CD4-positive, alpha-beta T cell treated with Interleukin-10 for 1 hour (primary cell): ENCODE results near the gene NTMT1.
"Not testable (repeated sequence)": the region's sequence is repeated elsewhere in the genome, so short reads cannot be mapped to it uniquely, and the experiment has no call there.

Source experiments
- DNase-seq: peaks from one replicate; pipeline ENCODE4 v3.0.0-alpha.2; 2020

NTMT1 gene

DNA sequence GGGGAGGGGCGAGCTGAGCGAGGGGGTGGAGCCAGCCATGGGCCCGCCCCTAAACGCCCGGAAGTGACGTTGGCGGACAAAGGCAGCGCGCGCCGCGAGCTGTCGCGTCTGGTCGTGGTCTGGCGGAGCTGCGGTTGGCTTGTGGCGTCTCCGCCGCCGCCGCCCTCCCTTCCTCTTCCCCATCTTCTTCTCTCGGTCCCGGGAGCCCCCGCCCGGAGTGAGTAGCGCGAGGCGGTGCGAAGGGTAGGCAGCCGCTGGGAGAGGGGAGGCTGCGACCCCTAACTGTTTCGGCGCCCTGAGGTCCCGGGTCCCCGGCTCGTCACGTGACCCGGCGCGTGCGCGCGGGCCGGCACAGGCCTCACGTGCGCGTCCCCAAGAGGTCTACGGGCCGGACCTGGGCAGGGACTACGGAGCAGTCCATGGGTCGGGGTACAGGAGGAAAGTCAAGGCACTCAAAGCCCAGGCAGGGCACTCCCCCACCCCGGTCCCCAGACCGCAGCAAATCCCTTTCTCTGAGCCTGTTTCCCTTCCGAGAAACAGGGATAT, at the start of gene NTMT1:
TSS of gene NTMT1 (plus strand) at position 85 of the 546 bp plus-strand sequence. CDS start 6,541 bp downstream, outside the sequence.
- peak; percentile 93 for DNase-seq

DNA sequence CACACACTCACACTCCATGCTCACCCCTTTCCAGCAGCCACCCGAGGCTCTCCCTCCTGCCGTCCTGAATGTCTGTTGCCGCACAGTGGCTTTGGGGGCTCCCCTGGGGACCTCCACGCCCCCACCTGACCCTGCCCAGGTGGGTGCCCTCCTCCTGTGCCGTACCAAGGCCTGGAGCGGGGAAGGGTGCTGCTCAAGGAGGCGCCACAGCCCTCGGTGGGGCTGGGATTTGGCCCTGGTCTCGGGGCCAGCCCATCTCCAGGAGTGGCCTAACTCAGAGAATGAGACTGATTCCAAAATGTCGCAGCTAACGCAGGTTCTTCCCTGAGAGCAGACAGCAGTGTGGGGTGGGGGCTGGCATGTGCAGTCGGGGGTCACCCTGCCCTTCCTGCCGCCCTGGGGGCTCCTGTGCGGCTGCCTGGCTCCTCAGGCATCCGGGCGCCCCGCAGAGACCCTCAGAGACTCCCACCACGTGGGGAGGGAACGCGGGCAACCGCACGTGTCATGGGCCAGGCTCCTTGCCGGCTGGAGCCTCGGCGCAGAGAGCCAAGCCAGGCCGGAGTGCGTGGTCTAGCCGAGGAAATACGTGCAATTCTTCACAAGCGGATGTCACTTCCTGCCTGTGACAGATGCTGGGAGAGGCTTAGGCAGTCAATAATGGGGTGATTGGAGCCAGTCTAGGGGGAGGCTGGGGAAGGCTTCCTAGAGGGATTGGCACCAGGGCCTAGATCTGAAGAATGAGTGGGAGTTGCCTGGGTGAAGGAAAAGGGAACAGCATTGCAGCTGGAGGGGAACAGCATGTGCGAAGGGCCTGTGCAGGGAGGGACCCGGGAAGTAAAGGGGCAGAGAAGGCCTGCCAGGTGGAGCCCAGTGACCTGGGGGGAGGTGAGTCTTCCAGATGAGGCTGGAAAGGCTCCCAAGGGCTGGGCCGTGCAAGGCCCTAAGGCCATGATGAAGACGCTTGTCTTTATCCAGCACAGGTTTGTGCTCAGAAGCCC, 49.1 kb upstream of the NTMT1 start:
- no peak for DNase-seq

DNA sequence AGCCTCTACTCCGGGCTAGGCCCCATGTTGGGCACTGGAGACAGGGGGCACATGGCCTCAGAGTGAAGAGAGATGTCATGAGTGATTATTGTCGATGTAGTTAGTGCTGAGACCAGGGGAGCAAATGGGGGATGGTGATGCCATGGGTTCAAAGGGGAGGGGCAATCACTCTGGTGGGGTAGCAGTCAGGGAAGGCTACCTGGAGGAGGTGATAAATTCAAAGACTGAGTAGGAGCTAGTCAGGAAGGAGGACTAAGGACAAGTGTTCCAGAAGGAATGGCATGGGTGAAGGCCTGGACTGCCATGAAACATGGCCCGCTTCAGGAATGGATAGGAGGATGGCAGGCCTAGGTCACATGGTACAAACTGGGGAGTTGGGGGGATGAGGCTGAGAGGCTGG, 46.7 kb upstream of the NTMT1 start:
- DNase-seq: no peak

DNA sequence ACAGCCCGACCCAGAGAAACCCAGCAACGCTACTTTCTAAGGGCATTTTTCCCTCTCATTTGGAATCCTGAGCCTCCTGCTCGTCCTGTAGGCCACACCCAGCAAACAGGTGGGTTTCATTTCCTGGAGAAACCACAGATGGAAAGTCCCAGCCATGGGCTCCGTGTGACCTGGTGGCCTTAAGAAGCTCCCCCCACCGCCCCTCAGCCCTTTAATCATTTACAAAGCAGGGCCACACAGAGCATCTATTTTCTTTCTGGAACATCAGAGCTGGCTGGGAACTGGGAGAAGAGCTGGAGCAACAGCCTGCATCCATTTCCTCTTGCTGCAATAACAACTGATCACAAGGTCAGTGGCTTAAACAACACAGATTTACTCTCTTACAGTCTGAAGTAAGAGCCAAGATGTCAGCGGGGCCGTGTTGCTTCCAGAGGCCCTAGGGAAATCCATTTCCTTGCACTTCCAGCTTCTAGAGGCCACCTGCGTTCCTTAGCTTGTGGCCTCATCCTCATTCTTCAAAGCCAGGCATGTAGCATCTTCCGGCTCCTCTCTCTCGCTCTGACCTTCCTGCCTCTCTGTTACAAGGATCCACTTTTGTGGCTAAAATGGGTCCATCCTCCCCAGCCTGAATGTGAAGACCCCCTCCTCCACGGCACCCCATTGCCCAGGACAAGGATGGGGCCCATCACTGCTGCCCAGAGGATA, 45.6 kb upstream of the NTMT1 start:
- peak; percentile 46 for DNase-seq

DNA sequence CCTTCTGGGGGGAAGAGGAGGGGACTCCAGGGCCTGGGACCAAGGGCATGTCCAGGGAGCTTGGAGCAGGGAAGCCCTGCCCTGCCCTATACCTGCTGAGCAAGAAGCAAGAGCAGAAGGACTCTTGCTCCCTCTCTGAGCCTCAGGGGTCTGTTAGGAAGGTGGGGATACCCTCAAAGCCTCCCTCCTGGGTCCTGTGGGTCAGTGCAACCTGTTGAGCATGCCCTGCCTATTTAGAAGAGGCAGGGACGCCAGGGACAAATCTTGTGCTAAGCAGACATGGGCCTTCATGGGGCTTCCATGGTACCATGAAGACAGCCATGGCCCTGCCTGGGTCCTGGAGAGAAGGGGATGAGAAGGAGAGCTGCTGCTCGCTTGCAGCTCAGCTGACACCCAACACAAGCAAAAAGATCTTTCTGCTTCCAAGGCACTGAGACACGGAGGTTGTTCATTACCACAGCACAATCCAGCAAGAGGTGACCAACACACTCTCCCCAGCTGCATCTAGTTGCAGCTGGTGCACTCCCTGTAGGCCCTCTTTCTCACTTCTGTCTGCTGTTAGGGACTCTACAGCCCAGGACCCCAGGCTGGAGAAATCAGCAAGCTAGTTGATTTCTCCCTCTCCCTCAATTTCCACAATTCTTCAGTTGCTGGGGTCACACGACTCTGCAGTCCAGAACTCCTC, 44.3 kb upstream of the NTMT1 start:
- DNase-seq: no peak

DNA sequence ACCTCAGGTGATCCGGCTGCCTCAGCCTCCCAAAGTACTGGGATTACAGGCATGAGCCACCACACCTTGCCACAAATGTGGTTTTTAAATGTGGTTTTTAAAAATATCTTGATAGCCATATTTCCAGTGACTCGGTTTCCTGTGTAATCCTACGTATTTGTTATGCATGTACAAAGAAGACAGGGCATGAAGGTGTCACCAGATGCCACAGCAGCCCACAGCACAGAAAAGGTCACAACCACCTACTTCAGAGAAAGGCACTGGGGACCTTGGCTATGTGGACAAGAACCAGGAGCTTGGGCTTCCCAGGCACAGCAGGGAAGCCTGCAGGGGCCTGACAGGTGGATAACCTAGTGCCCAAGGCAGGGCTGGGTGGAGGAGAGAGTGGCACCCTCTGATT, 43.1 kb upstream of the NTMT1 start:
- DNase-seq: no peak

DNA sequence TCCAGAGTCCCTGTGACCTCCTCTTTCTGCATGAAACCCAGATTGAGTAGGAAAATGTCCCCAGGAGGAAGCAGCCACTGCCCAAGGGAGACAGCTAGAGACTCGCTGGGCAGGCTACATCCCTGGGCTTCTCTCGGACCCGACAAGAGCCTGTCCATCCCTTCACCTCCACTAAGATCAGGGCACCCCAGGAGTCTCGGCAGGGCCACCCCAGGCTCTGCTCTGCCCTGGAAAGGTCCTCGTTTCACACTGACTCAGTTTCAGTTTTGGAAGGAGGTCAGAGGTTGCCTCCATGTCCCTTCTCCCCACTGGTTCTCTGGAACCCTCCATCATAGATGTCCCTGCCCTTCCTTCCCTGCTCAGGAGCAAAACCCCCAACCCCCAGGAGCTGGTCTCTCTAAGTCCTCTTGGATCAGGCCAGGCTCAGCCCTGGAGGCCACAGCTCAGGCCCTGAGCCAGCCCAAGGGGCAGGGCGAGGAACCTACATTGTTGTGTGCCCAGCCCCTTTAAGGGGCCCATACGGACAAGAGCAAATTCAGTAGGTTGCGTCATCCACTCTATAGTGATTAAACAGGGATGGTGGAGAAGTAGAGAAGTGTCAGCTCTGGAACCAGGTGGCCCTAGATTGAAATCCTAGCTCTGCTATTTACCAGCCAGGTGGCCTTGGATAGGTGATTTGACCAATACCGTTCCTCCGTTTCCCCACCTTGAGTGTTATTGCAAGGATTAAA, 42.5 kb upstream of the NTMT1 start:
- DNase-seq: no peak

- peak; percentile 82 for DNase-seq
Observed at GRCh38 chr9:129584136-129584535, 41.8 kb upstream of the NTMT1 start.

- no peak for DNase-seq
Observed at GRCh38 chr9:129585352-129585751, 40.6 kb upstream of the NTMT1 start.

GRCh38 chr9:129586245-129586644, 39.7 kb upstream of the NTMT1 start:
- DNase-seq: peak; percentile 31

DNA sequence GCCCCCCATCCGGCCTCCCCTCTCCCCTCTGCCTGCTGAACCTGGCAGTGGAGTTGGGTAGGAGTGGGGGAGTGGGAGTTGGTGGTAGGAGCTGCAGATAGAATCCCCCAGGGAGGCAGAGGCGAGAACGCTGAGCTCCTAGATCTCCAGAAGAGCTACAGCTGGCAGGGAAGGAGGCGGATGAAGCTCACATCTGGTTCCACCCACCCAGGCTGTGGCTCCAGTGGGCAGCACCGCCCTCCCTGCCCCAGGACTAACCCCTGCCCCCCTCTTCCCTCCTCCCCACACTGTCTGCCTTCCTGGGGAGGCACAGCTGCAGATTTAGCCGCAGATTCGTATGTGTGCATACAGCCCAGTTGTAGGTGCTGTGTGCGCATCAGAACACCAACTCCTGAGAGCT, 39.3 kb upstream of the NTMT1 start:
- peak; percentile 40 for DNase-seq

DNA sequence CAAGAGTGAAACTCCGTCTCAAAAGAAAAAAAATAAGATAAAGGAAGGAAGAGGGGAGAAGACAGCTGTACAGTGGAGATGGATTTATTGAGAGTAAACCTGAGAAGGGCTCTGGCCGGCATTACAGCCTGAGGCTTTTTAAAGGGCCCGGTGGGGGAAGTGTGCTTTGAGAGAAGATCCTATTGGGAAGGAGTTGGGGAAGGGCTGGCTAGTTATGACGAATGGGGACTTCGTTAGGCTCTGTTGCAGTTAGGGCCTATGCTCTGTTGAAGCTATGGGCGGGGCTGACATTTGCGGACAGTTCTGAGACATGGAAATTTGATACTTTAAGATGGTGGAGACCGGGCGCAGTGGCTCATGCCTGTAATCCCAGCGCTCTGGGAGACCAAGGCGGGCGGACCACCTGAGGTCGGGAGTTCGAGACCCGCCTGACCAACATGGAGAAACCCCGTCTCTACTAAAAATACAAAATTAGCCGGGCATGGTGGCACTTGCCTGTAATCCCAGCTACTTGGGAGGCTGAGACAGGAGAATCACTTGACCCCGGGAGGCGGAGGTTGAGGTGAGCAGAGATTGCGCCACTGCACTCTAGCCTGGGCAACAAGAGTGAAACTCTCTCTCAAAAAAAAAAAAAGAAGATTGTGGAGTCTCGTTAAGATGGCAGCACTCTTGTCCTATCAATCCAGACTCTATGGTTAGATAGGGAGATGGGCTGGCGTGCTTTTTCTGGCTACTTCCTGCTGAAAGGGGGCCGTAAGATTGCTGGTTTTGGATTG, 38.3 kb upstream of the NTMT1 start:
- DNase-seq: no peak

GRCh38 chr9:129590466-129590865, 35.5 kb upstream of the NTMT1 start:
- no peak for DNase-seq

GRCh38 chr9:129591916-129592315, 34.0 kb upstream of the NTMT1 start:
- no peak for DNase-seq

DNA sequence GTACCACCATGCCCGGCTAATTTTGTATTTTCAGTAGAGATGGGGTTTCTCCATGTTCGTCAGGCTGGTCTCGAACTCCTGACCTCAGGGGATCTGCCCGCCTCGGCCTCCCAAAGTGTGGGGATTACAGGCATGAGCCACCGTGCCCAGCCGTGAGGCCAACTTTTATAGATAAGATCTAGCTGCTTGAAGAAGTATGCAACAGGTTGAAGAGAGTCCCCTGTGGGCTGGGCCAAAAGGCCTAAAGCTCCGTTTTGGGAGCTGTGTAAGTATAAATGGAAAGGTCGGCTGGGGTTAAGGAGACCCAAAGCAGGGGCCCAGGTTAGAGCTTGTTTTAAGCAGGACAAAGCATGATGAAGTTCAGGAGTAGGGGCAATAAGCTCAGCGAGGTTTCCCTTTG, 33.2 kb upstream of the NTMT1 start:
- DNase-seq: not testable (repeated sequence)

DNA sequence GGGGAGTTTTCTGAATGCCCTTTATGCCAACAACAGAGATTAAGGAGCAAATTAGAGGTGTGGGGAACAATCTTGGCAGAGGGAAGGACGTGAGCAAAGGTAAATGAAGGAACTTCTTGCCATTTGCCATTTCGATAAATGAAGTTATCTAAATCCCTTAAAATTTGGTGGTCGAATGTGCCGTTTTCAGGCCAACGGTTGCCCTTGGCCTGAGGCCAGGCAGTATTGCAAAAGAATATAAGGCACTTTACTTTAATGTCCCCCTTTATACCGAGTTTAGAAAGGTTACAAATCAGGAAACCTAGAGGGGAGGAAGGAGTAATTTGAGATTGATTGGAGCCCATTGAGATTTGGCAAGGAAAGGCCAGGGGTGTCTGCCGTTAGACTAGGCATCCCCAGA, 31.3 kb upstream of the NTMT1 start:
- DNase-seq: no peak

DNA sequence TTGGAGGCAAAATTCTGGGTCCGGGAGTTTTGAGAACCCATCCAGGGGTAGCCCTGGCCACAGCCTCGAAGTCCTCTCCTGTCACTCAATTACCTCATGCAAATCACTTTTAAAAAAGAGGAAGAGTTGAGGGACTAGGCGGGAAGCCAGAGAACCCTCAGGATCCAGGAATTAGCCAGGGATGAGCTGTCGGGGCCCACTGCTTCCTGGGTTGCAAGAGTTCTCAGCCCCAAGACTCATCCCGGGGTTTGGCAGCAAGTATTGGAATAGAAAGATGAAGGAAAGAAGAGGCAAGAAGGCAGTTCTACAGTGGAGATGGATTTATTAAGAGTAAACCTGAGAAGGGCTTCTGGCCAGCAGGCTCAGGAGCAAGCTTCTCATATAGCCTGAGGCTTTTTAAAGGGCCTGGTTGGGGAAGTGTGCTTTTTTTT, 30.6 kb upstream of the NTMT1 start:
- DNase-seq: no peak

DNA sequence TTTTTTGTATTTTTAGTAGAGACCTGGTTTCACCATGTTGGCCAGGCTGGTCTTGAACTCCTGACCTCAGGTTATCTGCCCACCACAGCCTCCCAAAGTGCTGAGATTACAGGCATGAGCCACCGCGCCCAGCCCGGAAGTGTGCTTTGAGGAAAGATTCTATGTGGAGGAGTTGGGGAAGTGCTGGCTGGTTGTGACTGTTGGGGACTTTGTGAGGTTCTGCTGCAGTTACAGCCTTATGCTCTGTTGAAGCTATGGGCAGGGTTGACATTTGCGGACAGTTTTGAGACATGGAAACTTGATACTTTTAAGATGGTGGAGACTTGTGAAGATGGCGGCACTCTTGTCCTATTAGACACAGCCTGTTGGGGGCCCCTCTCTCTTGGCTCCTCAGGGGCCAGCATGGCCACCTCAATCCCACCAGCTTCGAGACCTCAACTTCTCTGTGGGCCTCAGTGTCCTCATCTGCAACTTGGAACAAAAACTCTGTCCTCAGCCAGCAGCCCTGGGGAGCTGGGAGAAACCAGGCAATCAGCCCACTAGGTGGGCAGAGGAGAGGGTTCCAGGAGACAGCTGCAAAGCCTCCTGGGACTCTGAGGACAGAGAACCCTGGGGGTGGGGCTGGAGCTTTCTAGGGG, 29.9 kb upstream of the NTMT1 start:
- no peak for DNase-seq

DNA sequence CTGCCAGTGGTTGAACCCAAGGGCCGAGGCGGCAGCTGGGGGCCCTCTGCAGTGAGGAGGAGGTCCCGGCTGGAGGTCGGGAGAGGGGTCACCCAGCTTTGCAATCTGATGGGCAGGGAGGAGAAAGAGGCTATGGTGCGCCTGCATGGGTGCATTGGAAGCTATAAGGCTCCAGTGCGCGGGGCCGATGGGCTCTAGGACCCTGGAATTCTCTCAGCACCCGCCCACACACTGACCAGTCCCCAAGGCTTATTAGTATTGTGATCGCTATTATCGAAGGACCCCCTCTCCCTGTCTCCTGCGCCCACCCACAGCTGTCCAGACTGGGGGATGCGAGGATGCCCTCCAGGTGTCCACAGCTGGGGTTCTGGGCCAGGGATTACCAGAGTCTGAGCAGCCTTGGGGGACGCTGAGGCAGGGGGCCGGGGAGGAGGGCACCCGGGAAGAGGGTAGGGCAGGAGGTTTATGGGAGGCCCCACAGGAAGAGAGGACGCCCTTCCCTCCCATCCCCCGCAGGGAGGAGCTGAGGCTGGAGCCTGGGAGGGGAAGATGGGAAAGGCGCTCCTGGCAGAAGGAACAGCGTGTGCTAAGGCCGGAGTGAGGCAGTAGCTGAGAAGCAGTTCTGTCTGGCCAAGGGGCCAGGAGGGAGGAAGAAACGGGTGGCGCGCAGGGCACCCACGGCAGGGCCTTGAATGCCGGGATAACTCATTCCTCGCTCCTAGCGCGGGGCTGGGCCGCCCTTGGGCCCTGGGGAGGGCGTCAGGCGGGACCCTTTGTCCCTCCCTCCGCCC, 29.2 kb upstream of the NTMT1 start:
- no peak for DNase-seq
